PC-3 (cell line): ENCODE results near the gene ZDHHC18. TPM values are rescaled to one million over a fixed set of nuclear protein-coding genes. Genes with fewer than 3 reads are reported as not detected.
A peak's percentile ranks its signal among the peaks of the same experiment; 100 is the strongest.

ENCODE experiments used
- ATAC-seq: fragments of 200-7000 bp; cut with Tn5 transposase; 2 replicates; pipeline ENCODE4 v1.9.1; 2020; ENCODE audit warnings: mild to moderate bottlenecking, moderate library complexity
- BruUV-seq: library from RNA; stranded (reverse); fragments of 400-500 nt; replicated peaks from 2 replicates; lab custom pipeline; 2021; lab: Mats Ljungman, UMichigan
- CTCF ChIA-PET: fragments of 300-600 bp; sonication (Branson Sonifier 250); formaldehyde crosslinking; loops from one replicate; lab custom pipeline; 2022; ENCODE audit warnings: antibody characterized with exemption; lab: Charles Lee
- POLR2A ChIA-PET: fragments of 300-600 bp; sonication (Branson Sonifier 250); formaldehyde crosslinking; loops from one replicate; lab custom pipeline; 2022; ENCODE audit warnings: antibody characterized with exemption; ENCODE audit not compliant: unreplicated experiment; lab: Charles Lee
- DNase-seq: peaks from one replicate; pipeline ENCODE4 v3.0.0-alpha.2; 2015
- H2AFZ ChIP-seq: fragments of 300-600 bp; sonication (generic); 2 replicates; pipeline ENCODE4 v1.6.0; 2016; ENCODE audit warnings: antibody characterized with exemption, low read length
- H3F3A ChIP-seq: fragments of 300-600 bp; sonication (generic); one replicate; pipeline ENCODE4 v1.6.0; 2017; ENCODE audit warnings: antibody characterized with exemption, low read length, control low read depth, mild to moderate bottlenecking; ENCODE audit not compliant: unreplicated experiment
- H3K27ac ChIP-seq: fragments of 300-600 bp; sonication (generic); 2 replicates; pipeline ENCODE4 v1.5.1; 2016; ENCODE audit warnings: mild to moderate bottlenecking, low read length
- H3K27me3 ChIP-seq: fragments of 300-600 bp; sonication (generic); 2 replicates; pipeline ENCODE4 v1.6.1; 2016; ENCODE audit warnings: low read length, mixed read lengths
- H3K36me3 ChIP-seq: fragments of 300-600 bp; sonication (generic); 2 replicates; pipeline ENCODE4 v1.6.1; 2016; ENCODE audit warnings: low read depth, mixed run types, low read length, mixed read lengths
- H3K4me1 ChIP-seq: fragments of 300-600 bp; sonication (generic); 2 replicates; pipeline ENCODE4 v1.5.1; 2016; ENCODE audit warnings: low read length; ENCODE audit not compliant: insufficient read depth
- H3K4me2 ChIP-seq: fragments of 300-600 bp; sonication (generic); 2 replicates; pipeline ENCODE4 v1.6.0; 2016; ENCODE audit warnings: low read length
- H3K4me3 ChIP-seq: fragments of 300-600 bp; sonication (generic); 2 replicates; pipeline ENCODE4 v1.5.1; 2016; ENCODE audit warnings: mild to moderate bottlenecking, low read length, mixed read lengths
- H3K79me2 ChIP-seq: fragments of 300-600 bp; sonication (generic); 2 replicates; pipeline ENCODE4 v1.6.1; 2017; ENCODE audit warnings: low read length, mixed read lengths
- H3K9ac ChIP-seq: fragments of 300-600 bp; sonication (generic); 2 replicates; pipeline ENCODE4 v1.6.0; 2016; ENCODE audit warnings: mild to moderate bottlenecking, low read length
- H3K9me2 ChIP-seq: fragments of 300-600 bp; sonication (generic); replicated peaks from 2 replicates; pipeline ENCODE4 v1.6.1; 2016; ENCODE audit warnings: mixed run types, low read length, mixed read lengths
- H3K9me3 ChIP-seq: fragments of 300-600 bp; sonication (generic); 2 replicates; pipeline ENCODE4 v1.6.1; 2016; ENCODE audit warnings: low read length, mixed read lengths
- H4K20me1 ChIP-seq: fragments of 300-600 bp; sonication (generic); 2 replicates; pipeline ENCODE4 v1.6.1; 2016; ENCODE audit warnings: low read length, mixed read lengths
- EZH2 ChIP-seq: fragments of 300-600 bp; sonication (generic); IDR thresholded peaks from one replicate; pipeline ENCODE4 v1.6.1; 2017; ENCODE audit warnings: antibody characterized with exemption, mild to moderate bottlenecking, low read length; ENCODE audit not compliant: unreplicated experiment
- EZH2phosphoT487 ChIP-seq: fragments of 300-600 bp; sonication (generic); IDR thresholded peaks from 2 replicates; pipeline ENCODE4 v1.6.1; 2018; ENCODE audit warnings: mild to moderate bottlenecking, antibody characterized with exemption, low read length, borderline replicate concordance
- intact Hi-C: fragments of 100-400 bp; cut with micrococcal nuclease; formaldehyde crosslinking; loops from 2 replicates; pipeline ENCODE4 v1.9.0; 2023
- total RNA-seq: library from RNA; depleted of rRNA; stranded (reverse); fragments of >200 nt; gene quantifications from 2 replicates; pipeline ENCODE4 v1.2.3, GENCODE V29; 2014
- TF ChIP-seq, protein P1 (sequence below): fragments of 300-600 bp; sonication (generic); conservative IDR thresholded peaks from 2 replicates; pipeline ENCODE4 v1.5.1; 2017; ENCODE audit warnings: antibody characterized with exemption, low read depth, mild to moderate bottlenecking, low read length

Gene ZDHHC18
- total RNA-seq, 1 experiment from 2014 or later, result 18.1 TPM

- no TSS peak for BruUV-seq
- H2AFZ ChIP-seq, result no peak overlapping the region
- no peaks in the 10 kb centered on the region for H3K9me2 ChIP-seq
- CTCF ChIA-PET, result no interaction called here
- H3K27me3 ChIP-seq, result no peaks in the 10 kb centered on the region
- no peak overlapping the region for H3K9ac ChIP-seq
- TF ChIP-seq EZH2 (no peak), EZH2phosphoT487 (no peak)
- TF ChIP-seq, protein P1, sequence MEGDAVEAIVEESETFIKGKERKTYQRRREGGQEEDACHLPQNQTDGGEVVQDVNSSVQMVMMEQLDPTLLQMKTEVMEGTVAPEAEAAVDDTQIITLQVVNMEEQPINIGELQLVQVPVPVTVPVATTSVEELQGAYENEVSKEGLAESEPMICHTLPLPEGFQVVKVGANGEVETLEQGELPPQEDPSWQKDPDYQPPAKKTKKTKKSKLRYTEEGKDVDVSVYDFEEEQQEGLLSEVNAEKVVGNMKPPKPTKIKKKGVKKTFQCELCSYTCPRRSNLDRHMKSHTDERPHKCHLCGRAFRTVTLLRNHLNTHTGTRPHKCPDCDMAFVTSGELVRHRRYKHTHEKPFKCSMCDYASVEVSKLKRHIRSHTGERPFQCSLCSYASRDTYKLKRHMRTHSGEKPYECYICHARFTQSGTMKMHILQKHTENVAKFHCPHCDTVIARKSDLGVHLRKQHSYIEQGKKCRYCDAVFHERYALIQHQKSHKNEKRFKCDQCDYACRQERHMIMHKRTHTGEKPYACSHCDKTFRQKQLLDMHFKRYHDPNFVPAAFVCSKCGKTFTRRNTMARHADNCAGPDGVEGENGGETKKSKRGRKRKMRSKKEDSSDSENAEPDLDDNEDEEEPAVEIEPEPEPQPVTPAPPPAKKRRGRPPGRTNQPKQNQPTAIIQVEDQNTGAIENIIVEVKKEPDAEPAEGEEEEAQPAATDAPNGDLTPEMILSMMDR, result no peak
- peaks cover 55% of the 10 kb centered on the region for H3K79me2 ChIP-seq
- POLR2A ChIA-PET, result interaction anchor here (0.5 kb wide), 1 partner anchor 21 kb away, joined by 4 read pairs; no protein-coding TSS in a partner anchor
- peak overlapping the region; percentile 44 for H3K27ac ChIP-seq
- no peaks in the 10 kb centered on the region for H3K9me3 ChIP-seq
- peaks cover 30% of the 10 kb centered on the region for H3K36me3 ChIP-seq
- DNase-seq (peak; percentile 72), ATAC-seq (peak; percentile 37)
- H3K4me3 ChIP-seq, result no peak overlapping the region
- peaks cover 21% of the 10 kb centered on the region for H3K4me1 ChIP-seq
- peak overlapping the region; percentile 49 for H3K4me2 ChIP-seq
- no peaks in the 10 kb centered on the region for H3F3A ChIP-seq
- no peaks in the 10 kb centered on the region for H4K20me1 ChIP-seq
- intact Hi-C loops, result no loop called here
Observed at GRCh38 chr1:26831546-26832248, 5.2 kb downstream of the ZDHHC18 start.

DNA sequence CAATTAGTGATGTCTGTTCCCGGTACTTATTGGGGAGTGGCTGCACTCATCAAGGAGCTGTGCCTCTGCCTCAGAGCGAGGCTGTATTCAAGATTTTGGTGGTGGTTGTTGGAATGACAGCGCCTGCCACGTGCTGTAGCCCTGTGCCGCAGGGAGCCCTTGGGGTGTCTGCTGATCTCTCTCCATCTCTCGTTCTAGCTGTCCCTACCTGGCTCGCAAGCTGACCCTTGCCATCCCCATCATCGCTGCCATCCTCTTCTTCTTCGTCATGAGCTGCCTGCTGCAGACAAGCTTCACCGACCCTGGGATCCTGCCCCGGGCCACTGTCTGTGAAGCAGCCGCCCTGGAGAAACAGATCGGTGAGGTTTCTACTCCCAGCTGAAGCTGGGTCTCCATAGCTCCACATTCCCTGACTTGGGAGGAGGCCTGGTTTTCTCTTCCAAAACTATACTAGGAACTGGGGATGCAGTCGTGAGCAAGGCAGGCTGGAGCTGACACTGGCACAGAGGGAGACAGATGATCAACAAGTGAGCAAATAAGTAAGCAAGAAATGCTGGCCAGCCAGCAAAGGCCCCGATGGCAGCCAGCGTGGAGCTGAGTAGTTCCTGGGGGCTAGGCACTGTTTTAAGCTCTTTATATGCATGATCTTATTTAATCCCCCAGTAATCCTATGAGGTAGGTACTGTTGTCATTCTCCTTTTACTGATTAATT is 5.9 kb downstream of the ZDHHC18 start:
- no peaks in the 10 kb centered on the region for H3K27me3 ChIP-seq
- POLR2A ChIA-PET, result no interaction called here
- no peak overlapping the region for H3K9ac ChIP-seq
- DNase-seq (no peak), ATAC-seq (no peak)
- no peak overlapping the region for H3K4me2 ChIP-seq
- H3K9me3 ChIP-seq, result no peaks in the 10 kb centered on the region
- H3F3A ChIP-seq, result no peaks in the 10 kb centered on the region
- peak overlapping the region; percentile 18 for H3K27ac ChIP-seq
- TF ChIP-seq EZH2phosphoT487 (no peak), EZH2 (no peak)
- TF ChIP-seq, protein P1, result no peak
- no peak overlapping the region for H2AFZ ChIP-seq
- CTCF ChIA-PET, result no interaction called here
- H3K36me3 ChIP-seq, result peaks cover 30% of the 10 kb centered on the region
- H3K4me3 ChIP-seq, result no peak overlapping the region
- H3K4me1 ChIP-seq, result peaks cover 21% of the 10 kb centered on the region
- H4K20me1 ChIP-seq, result no peaks in the 10 kb centered on the region
- peaks cover 49% of the 10 kb centered on the region for H3K79me2 ChIP-seq
- no TSS peak for BruUV-seq
- intact Hi-C loops, result no loop called here
- no peaks in the 10 kb centered on the region for H3K9me2 ChIP-seq
